IMR-90 (cell line): ENCODE measurements around the gene TRPM8. TPM values are rescaled to one million over a fixed set of nuclear protein-coding genes. Genes with fewer than 3 reads are reported as not detected.

Experiments
- ATAC-seq: fragments of 200-7000 bp; cut with Tn5 transposase; 2 replicates; pipeline ENCODE4 v1.9.1; 2020; ENCODE audit warnings: low read depth, mild to moderate bottlenecking, moderate library complexity
- BruUV-seq: library from RNA; stranded (reverse); fragments of 400-500 nt; replicated peaks from 2 replicates; lab custom pipeline; 2021; lab: Mats Ljungman, UMichigan
- CTCF ChIA-PET: fragments of 300-600 bp; formaldehyde crosslinking; extraction: SDS; loops from one replicate; lab custom pipeline; 2021; ENCODE audit warnings: antibody characterized with exemption; lab: Yijun Ruan, JAX
- POLR2A ChIA-PET: fragments of 300-600 bp; sonication (Branson Sonifier 250); formaldehyde crosslinking; loops from one replicate; lab custom pipeline; 2022; ENCODE audit warnings: antibody characterized with exemption; ENCODE audit not compliant: unreplicated experiment; lab: Charles Lee
- DNase-seq: peaks from one replicate; pipeline ENCODE4 v3.0.0; 2013
- H2AFZ ChIP-seq: replicated peaks from 2 replicates; pipeline ENCODE3; 2013; ENCODE audit warnings: low read length, mild to moderate bottlenecking; ENCODE audit not compliant: poor library complexity
- H2AK5ac ChIP-seq: 2 replicates; pipeline ENCODE4 v1.6.1; 2013; ENCODE audit warnings: low read depth, low read length, inconsistent platforms
- H2AK9ac ChIP-seq: replicated peaks from 2 replicates; pipeline ENCODE3; 2013; ENCODE audit warnings: mild to moderate bottlenecking, low read depth, low read length, moderate library complexity; ENCODE audit not compliant: poor library complexity
- H2BK120ac ChIP-seq: 2 replicates; pipeline ENCODE4 v1.6.1; 2013; ENCODE audit warnings: low read depth, low read length, inconsistent platforms
- H2BK15ac ChIP-seq: 3 replicates; pipeline ENCODE4 v1.6.1; 2013; ENCODE audit warnings: low read depth, low read length, inconsistent platforms
- H2BK20ac ChIP-seq: 2 replicates; pipeline ENCODE4 v1.6.1; 2013; ENCODE audit warnings: low read depth, mild to moderate bottlenecking, inconsistent platforms, low read length, moderate library complexity
- H2BK5ac ChIP-seq: 2 replicates; pipeline ENCODE4 v1.6.1; 2013; ENCODE audit warnings: mild to moderate bottlenecking, low read depth, low read length, inconsistent platforms; ENCODE audit not compliant: poor library complexity, severe bottlenecking
- H3K14ac ChIP-seq: replicated peaks from 2 replicates; pipeline ENCODE4 v1.6.1; 2013; ENCODE audit warnings: low read depth, low read length, inconsistent platforms
- H3K18ac ChIP-seq: 2 replicates; pipeline ENCODE4 v1.6.1; 2013; ENCODE audit warnings: low read depth, low read length, control low read depth
- H3K23ac ChIP-seq: 2 replicates; pipeline ENCODE4 v1.6.1; 2013; ENCODE audit warnings: low read depth, low read length, inconsistent platforms
- H3K27ac ChIP-seq: 2 replicates; pipeline ENCODE4 v1.5.1; 2013; ENCODE audit warnings: mild to moderate bottlenecking, control low read depth, low read length; ENCODE audit not compliant: insufficient read depth
- H3K27me3 ChIP-seq: 2 replicates; pipeline ENCODE4 v1.6.1; 2013; ENCODE audit warnings: low read length; ENCODE audit not compliant: control insufficient read depth, insufficient read depth
- H3K36me3 ChIP-seq: 2 replicates; pipeline ENCODE4 v1.6.1; 2013; ENCODE audit warnings: low read length, mixed read lengths; ENCODE audit not compliant: control insufficient read depth, insufficient read depth
- H3K4ac ChIP-seq: 2 replicates; pipeline ENCODE4 v1.6.1; 2013; ENCODE audit warnings: low read depth, low read length, inconsistent platforms
- H3K4me1 ChIP-seq: 2 replicates; pipeline ENCODE4 v1.6.1; 2013; ENCODE audit warnings: low read length, mixed read lengths; ENCODE audit not compliant: control insufficient read depth, insufficient read depth
- H3K4me2 ChIP-seq: 2 replicates; pipeline ENCODE4 v1.6.1; 2013; ENCODE audit warnings: low read depth, mild to moderate bottlenecking, control low read depth, low read length, moderate library complexity
- H3K4me3 ChIP-seq: 2 replicates; pipeline ENCODE4 v1.5.1; 2013; ENCODE audit warnings: low read depth, mild to moderate bottlenecking, control low read depth, low read length, moderate library complexity; ENCODE audit not compliant: insufficient read depth
- H3K56ac ChIP-seq: 2 replicates; pipeline ENCODE4 v1.6.1; 2013; ENCODE audit warnings: low read length, inconsistent platforms; ENCODE audit not compliant: insufficient read depth; ENCODE audit errors: extremely low read depth
- H3K79me1 ChIP-seq, 2 experiments: 2 replicates each; pipeline ENCODE4 v1.6.1; 2013; ENCODE audit warnings: low read length in 2 of 2, inconsistent platforms in 1 of 2, low read depth in 1 of 2
- H3K9ac ChIP-seq: 2 replicates; pipeline ENCODE4 v1.6.1; 2013; ENCODE audit warnings: low read depth, low read length, control low read depth
- H3K9me1 ChIP-seq: 2 replicates; pipeline ENCODE4 v1.6.1; 2013; ENCODE audit warnings: low read length, inconsistent platforms; ENCODE audit not compliant: insufficient read depth
- H3K9me3 ChIP-seq: 2 replicates; pipeline ENCODE4 v1.6.1; 2013; ENCODE audit warnings: low read length; ENCODE audit not compliant: control insufficient read depth, insufficient read depth
- H4K20me1 ChIP-seq: 2 replicates; pipeline ENCODE4 v1.6.1; 2013; ENCODE audit warnings: low read length, inconsistent platforms; ENCODE audit not compliant: insufficient read depth
- H4K5ac ChIP-seq: 2 replicates; pipeline ENCODE4 v1.6.1; 2013; ENCODE audit warnings: mild to moderate bottlenecking, low read depth, low read length, control low read depth
- H4K8ac ChIP-seq, 2 experiments: 2 replicates each; pipeline ENCODE4 v1.6.1; 2013; ENCODE audit warnings: low read depth in 2 of 2, low read length in 2 of 2, control low read depth in 1 of 2, inconsistent platforms in 1 of 2
- H4K91ac ChIP-seq: 2 replicates; pipeline ENCODE4 v1.6.1; 2013; ENCODE audit warnings: low read depth, low read length, inconsistent platforms; ENCODE audit not compliant: insufficient read depth
- BHLHE40 ChIP-seq: fragments of 150-350 bp; IDR thresholded peaks from 2 replicates; pipeline ENCODE4 v1.6.1; 2016; ENCODE audit warnings: mild to moderate bottlenecking, low read depth, low read length
- CEBPB ChIP-seq: IDR thresholded peaks from 2 replicates; pipeline ENCODE4 v1.6.1; 2012; ENCODE audit warnings: low read depth, low read length, improper control_type of control experiment
- CHD1 ChIP-seq: IDR thresholded peaks from 2 replicates; pipeline ENCODE4 v1.6.1; 2012; ENCODE audit warnings: low read depth, low read length, improper control_type of control experiment
- FOS ChIP-seq: fragments of 150-350 bp; IDR thresholded peaks from 2 replicates; pipeline ENCODE4 v1.6.1; 2016; ENCODE audit warnings: low read depth, low read length
- MAFK ChIP-seq: IDR thresholded peaks from 2 replicates; pipeline ENCODE4 v1.6.1; 2012; ENCODE audit warnings: low read depth, low read length, improper control_type of control experiment
- MAZ ChIP-seq: IDR thresholded peaks from 2 replicates; pipeline ENCODE4 v1.6.1; 2012; ENCODE audit warnings: low read depth, mild to moderate bottlenecking, low read length, improper control_type of control experiment, moderate library complexity, borderline replicate concordance
- NFE2L2 ChIP-seq: fragments of 150-350 bp; IDR thresholded peaks from 2 replicates; pipeline ENCODE4 v1.6.1; 2016; ENCODE audit warnings: low read depth, mild to moderate bottlenecking, low read length
- POLR2A ChIP-seq: IDR thresholded peaks from 2 replicates; pipeline ENCODE4 v1.6.1; 2012; ENCODE audit warnings: mild to moderate bottlenecking, low read depth, low read length
- RAD21 ChIP-seq: IDR thresholded peaks from 2 replicates; pipeline ENCODE4 v1.6.1; 2012; ENCODE audit warnings: low read length, improper control_type of control experiment
- RCOR1 ChIP-seq: IDR thresholded peaks from 2 replicates; pipeline ENCODE4 v1.6.1; 2012; ENCODE audit warnings: mild to moderate bottlenecking, low read length, improper control_type of control experiment; ENCODE audit not compliant: insufficient replicate concordance
- RFX5 ChIP-seq: IDR thresholded peaks from 2 replicates; pipeline ENCODE4 v1.8.0; 2012; ENCODE audit warnings: low read depth, mild to moderate bottlenecking, low read length, moderate library complexity
- SMC3 ChIP-seq: fragments of 150-350 bp; IDR thresholded peaks from 2 replicates; pipeline ENCODE4 v1.6.1; 2016; ENCODE audit warnings: low read depth, mild to moderate bottlenecking, antibody characterized with exemption, low read length, moderate library complexity
- WGBS, 2 experiments: methylation state at CpG; one replicate each; pipeline versions ENCODE4 v1.1.5 to v1.1.7; 2013; ENCODE audit warnings: missing lambda C conversion rate in 2 of 2; ENCODE audit not compliant: insufficient read length in 1 of 2; ENCODE audit errors: extremely low coverage in 2 of 2; 5-methylcytosine and 5-hydroxymethylcytosine counted together
- dilution Hi-C: fragments of 300-500 bp; cut with HindIII; formaldehyde crosslinking; loops from one replicate; pipeline ENCODE4 v1.14.3; 2018; ENCODE audit warnings: low sequenced_read_pairs; ENCODE audit not compliant: unreplicated experiment
- in situ Hi-C: fragments of 300-500 bp; cut with MboI; formaldehyde crosslinking; loops from 3 replicates; pipeline ENCODE4 v1.14.3; 2019; ENCODE audit warnings: low sequenced_read_pairs, inconsistent platforms, mixed read lengths
- intact Hi-C: fragments of 100-400 bp; cut with micrococcal nuclease; formaldehyde crosslinking; loops from 2 replicates; pipeline ENCODE4 v1.10.0; 2022
- polyA plus RNA-seq, 3 experiments: library from polyadenylated mRNA; depleted of rRNA; stranded (reverse); fragments of >200 nt; gene quantifications; 2 replicates each; pipeline ENCODE4 v1.2.3, GENCODE V29; 2012; ENCODE audit warnings: low replicate concordance in 1 of 3
- total RNA-seq: library from RNA; depleted of rRNA; stranded (reverse); fragments of >200 nt; gene quantifications from 2 replicates; pipeline ENCODE4 v1.2.3, GENCODE V29; 2012
- TF ChIP-seq, protein P1 (sequence below): fragments of 150-350 bp; IDR thresholded peaks from 2 replicates; pipeline ENCODE4 v1.6.1; 2017; ENCODE audit warnings: mild to moderate bottlenecking, antibody characterized with exemption, low read length, low read depth
- TF ChIP-seq, protein P2 (sequence below): fragments of 150-350 bp; IDR thresholded peaks from 2 replicates; pipeline ENCODE4 v1.6.1; 2016; ENCODE audit warnings: low read depth, mild to moderate bottlenecking, low read length, moderate library complexity, borderline replicate concordance
- TF ChIP-seq, protein P3 (sequence below): conservative IDR thresholded peaks from 2 replicates; pipeline ENCODE4 v1.5.1; 2012; ENCODE audit warnings: mild to moderate bottlenecking, low read depth, low read length, improper control_type of control experiment

The TRPM8 gene
- total and polyA plus RNA-seq, 2 of the 4 experiments (the other 2 are of a cell fraction), result not detected

DNA sequence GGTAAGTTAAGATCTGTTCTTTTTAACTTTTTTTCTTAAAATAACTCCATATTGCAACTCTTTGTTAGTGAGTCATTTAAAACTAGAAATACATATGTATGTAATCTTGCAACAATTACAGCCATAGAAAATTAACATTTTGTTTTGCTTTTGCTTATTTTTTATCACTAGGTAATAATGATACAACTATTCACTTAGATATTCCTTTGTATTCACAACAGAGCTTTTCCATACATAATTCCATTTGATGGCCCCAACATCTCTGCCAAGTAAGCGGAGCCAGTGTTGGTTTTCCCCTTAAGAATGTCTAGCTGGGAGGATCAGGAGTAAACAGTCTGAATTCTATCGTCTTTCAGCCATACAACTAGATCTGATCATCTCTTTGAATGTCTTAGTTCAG, 149.4 kb downstream of the TRPM8 start:
- Histone ChIP-seq H4K5ac (no peak overlapping the region), H2AFZ (no peak overlapping the region), H2AK9ac (no peak overlapping the region), H2BK15ac (no peak overlapping the region), H3K23ac (no peak overlapping the region), H4K8ac (no peak overlapping the region), H3K9me3 (peaks cover 7% of the 10 kb centered on the region; the same call in 1 of the 2 replicates), H3K4me3 (no peak overlapping the region), H3K56ac (no peak overlapping the region), H4K91ac (no peak overlapping the region), H3K36me3 (no peaks in the 10 kb centered on the region), H2BK5ac (no peak overlapping the region), H3K18ac (no peak overlapping the region), H3K14ac (no peak overlapping the region), H2AK5ac (no peak overlapping the region), H3K27me3 (peaks cover 18% of the 10 kb centered on the region), H3K9me1 (no peaks in the 10 kb centered on the region), H3K9ac (no peak overlapping the region), H3K27ac (no peak overlapping the region), H2BK120ac (no peak overlapping the region), H3K4me2 (no peak overlapping the region), H3K4me1 (no peaks in the 10 kb centered on the region), H3K4ac (no peak overlapping the region), H4K20me1 (no peaks in the 10 kb centered on the region), H2BK20ac (no peak overlapping the region), H3K79me1 (no peaks in the 10 kb centered on the region)
- ChIA-PET POLR2A (no interaction called here), CTCF (no interaction called here)
- in situ Hi-C loops, result no loop called here
- TF ChIP-seq RAD21 (no peak), POLR2A (no peak), FOS (no peak), RFX5 (no peak), MAFK (no peak), CEBPB (no peak), SMC3 (no peak), MAZ (no peak), RCOR1 (no peak), CHD1 (no peak), BHLHE40 (no peak), NFE2L2 (no peak)
- TF ChIP-seq, protein P1, sequence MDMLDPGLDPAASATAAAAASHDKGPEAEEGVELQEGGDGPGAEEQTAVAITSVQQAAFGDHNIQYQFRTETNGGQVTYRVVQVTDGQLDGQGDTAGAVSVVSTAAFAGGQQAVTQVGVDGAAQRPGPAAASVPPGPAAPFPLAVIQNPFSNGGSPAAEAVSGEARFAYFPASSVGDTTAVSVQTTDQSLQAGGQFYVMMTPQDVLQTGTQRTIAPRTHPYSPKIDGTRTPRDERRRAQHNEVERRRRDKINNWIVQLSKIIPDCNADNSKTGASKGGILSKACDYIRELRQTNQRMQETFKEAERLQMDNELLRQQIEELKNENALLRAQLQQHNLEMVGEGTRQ, result no peak
- TF ChIP-seq, protein P2, sequence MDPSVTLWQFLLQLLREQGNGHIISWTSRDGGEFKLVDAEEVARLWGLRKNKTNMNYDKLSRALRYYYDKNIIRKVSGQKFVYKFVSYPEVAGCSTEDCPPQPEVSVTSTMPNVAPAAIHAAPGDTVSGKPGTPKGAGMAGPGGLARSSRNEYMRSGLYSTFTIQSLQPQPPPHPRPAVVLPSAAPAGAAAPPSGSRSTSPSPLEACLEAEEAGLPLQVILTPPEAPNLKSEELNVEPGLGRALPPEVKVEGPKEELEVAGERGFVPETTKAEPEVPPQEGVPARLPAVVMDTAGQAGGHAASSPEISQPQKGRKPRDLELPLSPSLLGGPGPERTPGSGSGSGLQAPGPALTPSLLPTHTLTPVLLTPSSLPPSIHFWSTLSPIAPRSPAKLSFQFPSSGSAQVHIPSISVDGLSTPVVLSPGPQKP, result no peak
- TF ChIP-seq, protein P3, sequence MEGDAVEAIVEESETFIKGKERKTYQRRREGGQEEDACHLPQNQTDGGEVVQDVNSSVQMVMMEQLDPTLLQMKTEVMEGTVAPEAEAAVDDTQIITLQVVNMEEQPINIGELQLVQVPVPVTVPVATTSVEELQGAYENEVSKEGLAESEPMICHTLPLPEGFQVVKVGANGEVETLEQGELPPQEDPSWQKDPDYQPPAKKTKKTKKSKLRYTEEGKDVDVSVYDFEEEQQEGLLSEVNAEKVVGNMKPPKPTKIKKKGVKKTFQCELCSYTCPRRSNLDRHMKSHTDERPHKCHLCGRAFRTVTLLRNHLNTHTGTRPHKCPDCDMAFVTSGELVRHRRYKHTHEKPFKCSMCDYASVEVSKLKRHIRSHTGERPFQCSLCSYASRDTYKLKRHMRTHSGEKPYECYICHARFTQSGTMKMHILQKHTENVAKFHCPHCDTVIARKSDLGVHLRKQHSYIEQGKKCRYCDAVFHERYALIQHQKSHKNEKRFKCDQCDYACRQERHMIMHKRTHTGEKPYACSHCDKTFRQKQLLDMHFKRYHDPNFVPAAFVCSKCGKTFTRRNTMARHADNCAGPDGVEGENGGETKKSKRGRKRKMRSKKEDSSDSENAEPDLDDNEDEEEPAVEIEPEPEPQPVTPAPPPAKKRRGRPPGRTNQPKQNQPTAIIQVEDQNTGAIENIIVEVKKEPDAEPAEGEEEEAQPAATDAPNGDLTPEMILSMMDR, result no peak
- dilution Hi-C loops, result no loop called here
- no TSS peak for BruUV-seq
- no CpG with 5 or more reads among the region's 2 CpGs for WGBS, 2 experiments
- ATAC-seq (no peak), DNase-seq (no peak)
- intact Hi-C loops, result no loop called here
